ENCODE results near the gene KRTAP10-11.
"Not testable (repeated sequence)": the region's sequence is repeated elsewhere in the genome, so short reads cannot be mapped to it uniquely, and the experiment has no call there.

Gene KRTAP10-11

GRCh38 chr21:44646366-44647221 is at the start of gene KRTAP10-11:
KRTAP10-11 (plus strand) TSS chr21:44646414; CDS start chr21:44646459, 45 bp downstream.
- DNase-seq (ENCODE audit: low read depth in 2 of 2) = not testable (repeated sequence)

DNA sequence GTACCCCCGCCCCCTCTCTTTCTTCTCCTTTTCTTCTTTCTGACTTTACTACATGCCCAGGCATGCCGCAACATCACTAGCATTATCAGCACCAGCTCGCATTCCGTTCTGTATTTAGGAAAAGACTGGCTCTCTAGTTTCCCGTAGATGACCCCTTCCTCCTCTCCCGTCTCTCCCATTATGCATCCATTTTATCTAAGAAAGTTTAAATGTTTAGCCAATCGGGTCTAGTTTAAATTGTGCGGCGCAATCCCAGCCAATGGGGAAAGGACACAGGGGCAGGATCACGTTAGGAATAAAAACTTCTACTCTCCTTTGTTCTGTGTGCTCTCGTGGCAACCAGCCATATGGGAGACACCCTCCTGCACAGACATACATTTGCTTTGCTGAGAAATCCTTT is 48.2 kb upstream of the KRTAP10-11 start:
- no peak for DNase-seq (ENCODE audit: low read depth in 2 of 2)

DNA sequence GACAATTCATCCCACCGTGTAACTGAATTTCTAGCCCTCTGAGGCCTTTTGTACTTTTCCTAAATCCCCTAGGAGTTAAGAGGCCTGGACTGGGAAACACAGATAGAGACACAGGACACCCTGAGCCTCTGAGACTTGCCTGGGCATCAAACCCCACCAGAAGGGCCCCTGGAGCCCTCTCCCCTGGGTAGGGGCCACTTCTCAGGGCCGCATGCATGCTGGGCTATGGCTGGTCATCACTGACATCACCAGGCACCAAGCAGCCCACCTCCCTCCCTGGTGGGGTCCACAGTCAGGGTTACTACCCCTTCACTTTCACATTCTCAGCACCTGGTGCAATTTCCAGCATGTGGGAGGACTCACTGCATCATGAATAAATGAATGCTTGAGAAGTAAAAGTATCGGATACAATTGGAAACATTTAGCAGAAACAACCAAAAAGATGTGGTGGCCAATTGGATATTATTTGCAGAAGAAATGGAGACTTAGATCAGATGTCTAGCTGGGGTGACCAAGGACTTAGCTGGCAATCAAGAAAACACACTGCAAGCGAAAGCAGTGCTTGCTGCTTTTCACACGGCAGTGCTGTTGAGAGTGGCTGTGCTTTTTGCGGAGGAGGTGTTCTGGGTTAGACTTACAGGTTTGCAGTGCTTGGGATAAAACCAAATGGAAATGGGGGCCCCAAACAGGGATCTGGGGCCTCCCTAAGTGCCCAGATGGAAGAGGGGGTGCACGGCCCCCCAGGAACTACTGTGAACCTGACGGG is 46.8 kb upstream of the KRTAP10-11 start:
- no peak for DNase-seq (ENCODE audit: low read depth in 2 of 2)

GRCh38 chr21:44600118-44600978 is 45.9 kb upstream of the KRTAP10-11 start, which contains the start of gene KRTAP10-7:
KRTAP10-7 (plus strand) TSS chr21:44600597; CDS start chr21:44600622, 25 bp downstream.
- DNase-seq (ENCODE audit: low read depth in 2 of 2) = not testable (repeated sequence)

GRCh38 chr21:44601091-44601490 is 45.1 kb upstream of the KRTAP10-11 start:
- not testable (repeated sequence) for DNase-seq (ENCODE audit: low read depth in 2 of 2)

DNA sequence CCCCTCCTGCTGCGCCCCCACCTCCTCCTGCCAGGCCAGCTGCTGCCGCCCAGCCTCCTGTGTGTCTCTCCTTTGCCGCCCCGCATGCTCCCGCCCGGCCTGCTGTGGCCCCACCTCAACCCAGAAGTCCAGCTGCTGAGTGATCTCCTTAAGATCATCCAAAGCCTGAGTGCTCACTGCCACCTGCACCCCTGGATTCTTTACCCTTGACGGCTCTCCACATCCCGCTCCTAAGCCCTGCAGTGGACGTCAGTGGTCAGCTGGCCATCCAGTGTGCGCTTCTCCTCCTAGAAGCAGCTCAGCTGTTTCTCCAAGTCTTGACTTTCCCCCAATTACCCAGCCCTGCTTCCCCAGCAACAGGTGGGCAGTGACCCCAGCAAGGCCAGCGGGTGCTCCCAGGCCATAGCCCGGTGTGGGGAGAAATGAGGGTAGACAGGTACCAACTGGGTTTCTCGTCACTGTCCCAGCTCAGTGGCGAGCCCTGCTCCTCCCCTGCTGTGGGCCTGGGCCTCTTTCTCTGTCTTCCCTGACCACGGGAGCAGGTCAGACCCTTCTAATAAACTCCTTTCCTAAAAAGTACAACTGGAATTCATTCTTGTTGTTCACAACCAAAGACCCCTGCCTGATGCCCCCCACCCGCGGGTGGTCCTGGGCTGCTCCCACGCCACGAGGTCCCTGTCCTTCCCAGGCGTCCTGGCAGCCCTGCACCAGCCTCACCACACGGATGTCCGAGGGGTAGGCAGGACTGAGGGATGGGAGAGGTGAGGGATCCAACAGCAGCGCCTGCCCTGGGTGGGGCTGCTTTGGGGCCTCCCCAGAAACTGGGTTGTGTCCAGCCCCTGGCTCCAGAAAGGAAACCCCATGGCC is 44.4 kb upstream of the KRTAP10-11 start:
- no peak for DNase-seq (ENCODE audit: low read depth in 2 of 2)

DNA sequence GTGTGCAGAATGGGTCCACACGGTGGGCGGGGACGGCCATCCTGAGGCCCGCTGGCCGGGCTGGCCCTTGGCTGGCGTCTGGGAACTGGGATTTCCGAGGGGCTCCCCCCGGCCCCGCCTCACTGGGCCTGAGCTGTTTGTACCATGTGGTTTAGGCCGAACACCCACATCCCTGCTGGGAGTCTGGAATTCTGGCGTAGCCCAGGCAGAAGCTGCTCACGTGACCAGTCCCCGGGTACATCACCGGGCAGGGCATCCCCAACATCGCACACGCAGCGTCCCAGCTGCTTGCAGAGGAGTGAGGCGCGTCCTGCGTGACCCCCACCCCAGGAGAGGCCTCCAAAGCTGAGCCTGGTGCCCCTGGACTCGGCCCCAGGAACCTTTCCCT is 43.8 kb upstream of the KRTAP10-11 start:
- DNase-seq (ENCODE audit: low read depth in 2 of 2) = no peak

- DNase-seq (ENCODE audit: low read depth in 2 of 2) = no peak
Observed at GRCh38 chr21:44603109-44603875, 42.9 kb upstream of the KRTAP10-11 start.

GRCh38 chr21:44603911-44604310 is 42.3 kb upstream of the KRTAP10-11 start:
- no peak for DNase-seq (ENCODE audit: low read depth in 2 of 2)

GRCh38 chr21:44606495-44606894 is 39.7 kb upstream of the KRTAP10-11 start:
- DNase-seq (ENCODE audit: low read depth in 2 of 2) = no peak

DNA sequence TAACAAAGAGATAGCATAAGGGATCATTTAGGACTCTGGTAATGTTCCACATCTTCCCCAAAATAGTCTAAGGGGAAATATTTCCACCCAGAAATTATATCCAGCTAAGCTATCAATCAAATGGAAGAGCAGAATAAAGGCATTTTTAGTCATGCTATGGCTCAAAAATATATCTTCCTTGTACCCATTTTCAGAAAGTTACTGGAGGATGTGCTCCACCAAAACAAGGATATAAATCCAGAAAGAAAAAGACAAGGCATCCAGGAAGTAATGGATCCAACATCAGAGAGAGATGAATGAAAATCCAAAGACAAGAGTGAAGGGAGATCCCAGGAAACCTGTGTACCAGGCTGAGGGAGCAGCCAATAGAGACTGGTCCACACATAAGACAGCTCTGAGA is 37.0 kb upstream of the KRTAP10-11 start:
- DNase-seq (ENCODE audit: low read depth in 2 of 2) = no peak

GRCh38 chr21:44610157-44610843 is 35.9 kb upstream of the KRTAP10-11 start:
- not testable (repeated sequence) for DNase-seq (ENCODE audit: low read depth in 2 of 2)

GRCh38 chr21:44611551-44611950 is 34.7 kb upstream of the KRTAP10-11 start:
- DNase-seq (ENCODE audit: low read depth in 2 of 2) = no peak

GRCh38 chr21:44612029-44612486 is 34.2 kb upstream of the KRTAP10-11 start, which contains the start of gene KRTAP10-8:
KRTAP10-8 (plus strand) TSS chr21:44612079; CDS start chr21:44612101, 22 bp downstream.
- DNase-seq (ENCODE audit: low read depth in 2 of 2) = no peak

GRCh38 chr21:44612669-44613229 is 33.5 kb upstream of the KRTAP10-11 start:
- DNase-seq (ENCODE audit: low read depth in 2 of 2) = no peak

GRCh38 chr21:44613386-44614155 is 32.6 kb upstream of the KRTAP10-11 start:
- DNase-seq (ENCODE audit: low read depth in 2 of 2) = no peak

DNA sequence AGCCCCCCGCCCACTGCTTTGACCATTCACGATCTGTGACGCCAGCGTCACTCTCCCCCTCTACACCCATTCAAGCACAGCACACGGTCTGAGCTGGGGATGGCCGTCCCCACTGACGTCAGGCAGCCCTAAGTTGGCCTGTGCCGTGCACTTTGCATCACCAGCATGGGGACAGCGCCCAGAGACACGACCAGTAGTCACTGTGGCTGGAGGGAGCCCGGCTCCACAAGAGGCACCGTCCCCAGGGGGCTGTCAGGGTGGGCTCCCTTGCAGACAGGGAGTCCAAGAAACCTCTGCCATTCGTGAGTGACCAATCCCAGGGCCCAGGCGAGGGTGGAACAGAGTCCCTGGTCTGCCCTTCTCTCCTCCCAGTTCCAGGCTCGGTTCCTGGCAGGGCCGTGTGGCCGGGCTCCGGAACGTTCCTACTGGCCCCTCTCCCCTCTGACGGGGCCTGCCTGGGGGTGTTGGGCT is 32.0 kb upstream of the KRTAP10-11 start:
- no peak for DNase-seq (ENCODE audit: low read depth in 2 of 2)

DNA sequence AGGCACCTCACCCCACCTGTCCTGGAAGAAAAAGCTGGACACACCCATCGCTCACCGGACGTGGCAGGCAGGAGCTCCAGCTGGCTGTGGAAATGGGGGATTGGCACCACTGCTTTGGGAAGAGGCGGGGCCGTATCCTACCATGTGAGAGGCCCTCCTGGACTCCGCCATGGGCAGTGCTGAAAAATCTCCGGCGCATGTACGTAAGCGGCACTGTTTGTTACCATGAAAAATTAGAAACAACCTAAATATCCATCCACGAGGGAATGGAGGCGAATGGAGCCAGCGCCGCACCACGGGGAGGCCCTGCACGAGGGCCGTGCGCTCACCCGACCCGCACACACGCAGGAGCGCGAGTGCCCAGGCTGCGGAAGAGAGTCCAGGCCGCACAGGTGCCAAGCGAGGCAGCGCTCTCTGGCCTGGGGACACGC is 31.2 kb upstream of the KRTAP10-11 start:
- DNase-seq (ENCODE audit: low read depth in 2 of 2) = no peak
